Stimulated activated naive B cell treated with anti-CD40 and anti-IgM and Interleukin-4, amounts not matched to agents 10 μg/mL and 1 μg/mL and 100 μg/mL, for 72 hours (primary cell): Measurements from ENCODE around the gene CEP78.

Experiments
- ATAC-seq, 2 donors: fragments of 150-1000 bp; cut with Tn5 transposase; replicated peaks; 2 replicates each; pipeline ENCODE4 v1.10.0; 2021; ENCODE audit warnings: moderate library complexity in 1 of 2
- DNase-seq: peaks from one replicate; pipeline ENCODE4 v3.0.0; 2021
- H3K27ac Mint-ChIP-seq: one replicate; pipeline ENCODE4 v1.8.0; 2022; ENCODE audit warnings: mild to moderate bottlenecking, mixed read lengths
- H3K27me3 Mint-ChIP-seq, 2 donors: one replicate each; pipeline ENCODE4 v1.8.0; 2022; ENCODE audit warnings: mixed read lengths in 2 of 2
- H3K36me3 Mint-ChIP-seq, 2 donors: one replicate each; pipeline ENCODE4 v1.8.0; 2022; ENCODE audit warnings: mixed read lengths in 2 of 2, mild to moderate bottlenecking in 1 of 2
- H3K4me1 Mint-ChIP-seq, 2 donors: one replicate each; pipeline ENCODE4 v1.8.0; 2022; ENCODE audit warnings: mixed read lengths in 2 of 2, mild to moderate bottlenecking in 1 of 2
- H3K4me3 Mint-ChIP-seq, 2 donors: one replicate each; pipeline ENCODE4 v1.8.0; 2022; ENCODE audit warnings: mild to moderate bottlenecking in 2 of 2, mixed read lengths in 2 of 2, moderate library complexity in 1 of 2
- H3K9me3 Mint-ChIP-seq, 2 donors: one replicate each; pipeline ENCODE4 v1.8.0; 2022; ENCODE audit warnings: mixed read lengths in 2 of 2, mild to moderate bottlenecking in 1 of 2

Gene CEP78

GRCh38 chr9:78286946-78287388, 51.1 kb downstream of the CEP78 start:
- ATAC-seq (no peak), DNase-seq (no peak)
- H3K27me3 Mint-ChIP-seq, result peaks cover 4 to 6% of the 10 kb centered on the region in 2 donors
- peaks cover 3% of the 10 kb centered on the region in 2 donors for H3K36me3 Mint-ChIP-seq
- peaks cover 0 to 2% of the 10 kb centered on the region in 2 donors for H3K9me3 Mint-ChIP-seq
- H3K4me1 Mint-ChIP-seq, result no peaks in the 10 kb centered on the region
- H3K27ac Mint-ChIP-seq, result no peak overlapping the region
- no peak overlapping the region for H3K4me3 Mint-ChIP-seq

- H3K4me3 Mint-ChIP-seq, result no peak overlapping the region
- no peak overlapping the region for H3K27ac Mint-ChIP-seq
- peaks cover 0 to 2% of the 10 kb centered on the region in 2 donors for H3K9me3 Mint-ChIP-seq
- H3K36me3 Mint-ChIP-seq, result peaks cover 3% of the 10 kb centered on the region in 2 donors
- H3K4me1 Mint-ChIP-seq, result no peaks in the 10 kb centered on the region
- H3K27me3 Mint-ChIP-seq, result peaks cover 4 to 6% of the 10 kb centered on the region in 2 donors
- DNase-seq (no peak), ATAC-seq (no peak)
Measured at GRCh38 chr9:78288214-78288892, 52.5 kb downstream of the CEP78 start.

- peaks cover 4 to 6% of the 10 kb centered on the region in 2 donors for H3K27me3 Mint-ChIP-seq
- ATAC-seq (no peak), DNase-seq (no peak)
- no peaks in the 10 kb centered on the region for H3K4me1 Mint-ChIP-seq
- H3K27ac Mint-ChIP-seq, result no peak overlapping the region
- no peaks in the 10 kb centered on the region for H3K9me3 Mint-ChIP-seq
- H3K4me3 Mint-ChIP-seq, result no peak overlapping the region
- H3K36me3 Mint-ChIP-seq, result no peaks in the 10 kb centered on the region
Measured at GRCh38 chr9:78289474-78289873, 53.6 kb downstream of the CEP78 start.

DNA sequence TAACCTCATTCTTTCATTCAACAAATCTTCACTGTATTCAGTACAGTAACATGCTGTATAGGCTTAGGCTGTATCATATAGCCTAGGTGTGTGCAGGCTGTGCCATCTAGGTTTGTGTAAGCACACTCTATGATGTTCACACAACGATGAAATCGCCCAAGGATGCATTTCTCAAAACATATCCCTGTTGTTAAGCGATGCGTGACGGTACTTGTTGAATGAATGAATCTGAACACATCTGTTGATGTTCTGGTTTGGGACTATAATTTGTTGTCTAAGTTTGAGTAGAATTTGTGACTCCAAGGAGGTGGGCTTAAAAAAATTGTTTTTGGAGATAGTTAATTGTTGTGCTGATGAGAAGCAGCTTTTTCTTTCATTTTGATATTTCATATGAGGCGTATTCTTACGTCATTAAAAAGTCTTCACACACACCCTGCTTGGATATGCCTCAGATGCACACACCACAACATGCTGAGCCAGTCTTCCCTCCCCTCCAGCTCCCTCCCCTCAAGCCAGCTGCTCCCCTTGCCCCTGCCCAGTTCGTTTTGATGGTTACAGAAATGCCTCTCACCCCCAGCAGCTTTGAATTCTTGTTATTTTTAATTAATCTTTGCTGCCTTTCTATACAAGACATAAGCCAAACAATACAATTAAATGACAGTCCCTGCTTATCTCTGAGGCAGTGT, 55.5 kb downstream of the CEP78 start:
- Mint-ChIP-seq H3K4me3 (no peak overlapping the region), H3K36me3 (no peaks in the 10 kb centered on the region), H3K4me1 (peaks cover 3% of the 10 kb centered on the region in 2 donors), H3K9me3 (no peaks in the 10 kb centered on the region), H3K27me3 (peaks cover 6% of the 10 kb centered on the region in 2 donors), H3K27ac (no peak overlapping the region)
- no peak for DNase-seq
- no peak for ATAC-seq

GRCh38 chr9:78292026-78292425, 56.2 kb downstream of the CEP78 start:
- Mint-ChIP-seq H3K4me1 (peaks cover 7 to 10% of the 10 kb centered on the region in 2 donors), H3K36me3 (no peaks in the 10 kb centered on the region), H3K27me3 (peaks cover 6 to 8% of the 10 kb centered on the region in 2 donors), H3K9me3 (no peaks in the 10 kb centered on the region), H3K4me3 (no peak overlapping the region), H3K27ac (no peak overlapping the region)
- no peak for DNase-seq
- ATAC-seq, result no peak

DNA sequence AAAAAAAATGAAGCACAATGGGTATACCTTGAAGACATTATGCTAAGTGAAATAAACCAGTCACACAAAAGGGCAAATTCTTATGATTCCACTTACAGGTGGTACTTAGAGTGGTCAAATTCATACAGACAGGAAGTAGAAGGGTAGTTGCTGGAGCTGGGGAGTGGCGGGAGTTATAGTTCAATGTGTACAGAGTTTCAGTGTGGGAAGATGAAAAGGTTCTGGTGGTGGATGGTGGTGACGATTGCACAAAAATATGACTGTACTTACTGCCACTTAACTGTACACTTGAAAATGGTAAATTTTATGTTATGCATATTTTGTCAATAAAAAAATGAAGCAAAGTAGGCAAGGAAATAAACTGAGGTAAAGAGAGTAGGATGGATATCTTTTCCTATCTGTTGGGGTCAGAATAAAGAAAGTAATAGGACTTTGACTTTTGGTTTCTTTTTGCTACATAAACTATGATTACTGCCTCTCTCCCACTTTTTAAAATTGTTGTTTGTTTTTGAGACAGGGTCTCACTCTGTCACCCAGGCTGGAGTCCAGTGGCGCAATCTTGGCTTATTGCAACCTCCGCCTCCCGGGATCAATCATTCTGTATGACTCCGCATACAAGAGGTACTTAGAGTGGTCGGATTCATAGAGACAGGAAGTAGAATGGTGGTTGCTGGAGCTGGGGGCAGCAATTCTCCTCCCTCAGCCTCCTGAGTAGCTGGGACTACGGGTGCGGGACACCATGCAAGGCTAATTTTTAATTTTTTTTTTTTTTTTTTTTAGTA, 57.0 kb downstream of the CEP78 start:
- DNase-seq (no peak), ATAC-seq (no peak)
- Mint-ChIP-seq H3K9me3 (no peaks in the 10 kb centered on the region), H3K36me3 (no peaks in the 10 kb centered on the region), H3K27ac (no peak overlapping the region), H3K4me3 (no peak overlapping the region), H3K4me1 (peaks cover 14 to 19% of the 10 kb centered on the region in 2 donors), H3K27me3 (peaks cover 12% of the 10 kb centered on the region in 2 donors)

DNA sequence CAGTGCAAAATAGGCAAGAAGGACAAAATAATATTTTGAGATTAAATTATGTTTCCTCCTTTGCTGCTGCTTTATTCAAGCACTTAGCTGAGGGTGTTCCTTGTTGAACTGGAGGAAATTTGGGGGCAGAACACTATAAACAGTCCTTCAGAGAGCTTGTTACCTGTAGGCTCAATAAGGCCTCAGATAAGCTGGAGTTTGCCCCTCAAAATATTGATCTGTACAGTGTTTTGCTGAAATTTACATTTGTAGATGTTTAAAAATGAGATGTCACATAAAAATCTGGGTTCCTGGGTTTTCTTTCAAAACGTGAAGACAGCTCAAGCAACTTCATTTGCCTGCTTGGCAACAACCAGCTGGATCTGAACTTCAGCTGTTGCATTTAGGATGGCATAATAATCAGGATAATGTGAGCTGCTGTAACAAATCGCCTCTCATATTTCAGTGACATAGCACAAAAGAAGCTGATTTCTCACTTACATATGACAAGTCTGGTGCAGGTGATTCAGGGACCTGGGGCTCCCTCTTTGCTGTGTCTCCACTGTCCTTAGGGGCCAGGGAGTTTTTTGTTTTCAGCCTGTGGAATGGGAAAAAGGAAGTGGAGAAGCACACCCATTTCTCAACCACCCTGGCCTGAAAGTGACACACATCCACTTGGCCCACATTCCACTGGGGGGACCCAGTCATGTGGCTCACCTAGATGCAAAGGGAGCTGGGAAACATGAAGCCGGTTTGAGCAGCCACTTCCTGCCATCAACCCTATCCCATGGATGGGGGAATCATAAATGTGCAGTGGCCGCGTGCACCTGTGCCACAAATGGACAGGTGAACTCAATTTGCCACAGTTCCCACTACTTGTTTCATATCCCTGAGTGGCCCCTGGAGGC, 58.7 kb downstream of the CEP78 start:
- Mint-ChIP-seq H3K4me3 (no peak overlapping the region), H3K27me3 (peaks cover 16% of the 10 kb centered on the region in 2 donors), H3K9me3 (no peaks in the 10 kb centered on the region), H3K36me3 (no peaks in the 10 kb centered on the region), H3K27ac (no peak overlapping the region), H3K4me1 (peaks cover 16 to 23% of the 10 kb centered on the region in 2 donors)
- ATAC-seq, result no peak
- no peak for DNase-seq

GRCh38 chr9:78295177-78295575, 59.3 kb downstream of the CEP78 start:
- Mint-ChIP-seq H3K27ac (no peak overlapping the region), H3K4me3 (no peak overlapping the region), H3K9me3 (no peaks in the 10 kb centered on the region), H3K27me3 (peaks cover 16 to 20% of the 10 kb centered on the region in 2 donors), H3K36me3 (peaks cover 0 to 3% of the 10 kb centered on the region in 2 donors), H3K4me1 (peaks cover 16 to 23% of the 10 kb centered on the region in 2 donors)
- ATAC-seq (no peak), DNase-seq (no peak)

- no peak for ATAC-seq
- peaks cover 16 to 22% of the 10 kb centered on the region in 2 donors for H3K27me3 Mint-ChIP-seq
- H3K27ac Mint-ChIP-seq, result no peak overlapping the region
- H3K4me3 Mint-ChIP-seq, result no peak overlapping the region
- H3K4me1 Mint-ChIP-seq, result peaks cover 16 to 23% of the 10 kb centered on the region in 2 donors
- DNase-seq, result no peak
- H3K9me3 Mint-ChIP-seq, result no peaks in the 10 kb centered on the region
- H3K36me3 Mint-ChIP-seq, result peaks cover 0 to 5% of the 10 kb centered on the region in 2 donors
Measured at GRCh38 chr9:78295731-78296130, 59.9 kb downstream of the CEP78 start.

DNA sequence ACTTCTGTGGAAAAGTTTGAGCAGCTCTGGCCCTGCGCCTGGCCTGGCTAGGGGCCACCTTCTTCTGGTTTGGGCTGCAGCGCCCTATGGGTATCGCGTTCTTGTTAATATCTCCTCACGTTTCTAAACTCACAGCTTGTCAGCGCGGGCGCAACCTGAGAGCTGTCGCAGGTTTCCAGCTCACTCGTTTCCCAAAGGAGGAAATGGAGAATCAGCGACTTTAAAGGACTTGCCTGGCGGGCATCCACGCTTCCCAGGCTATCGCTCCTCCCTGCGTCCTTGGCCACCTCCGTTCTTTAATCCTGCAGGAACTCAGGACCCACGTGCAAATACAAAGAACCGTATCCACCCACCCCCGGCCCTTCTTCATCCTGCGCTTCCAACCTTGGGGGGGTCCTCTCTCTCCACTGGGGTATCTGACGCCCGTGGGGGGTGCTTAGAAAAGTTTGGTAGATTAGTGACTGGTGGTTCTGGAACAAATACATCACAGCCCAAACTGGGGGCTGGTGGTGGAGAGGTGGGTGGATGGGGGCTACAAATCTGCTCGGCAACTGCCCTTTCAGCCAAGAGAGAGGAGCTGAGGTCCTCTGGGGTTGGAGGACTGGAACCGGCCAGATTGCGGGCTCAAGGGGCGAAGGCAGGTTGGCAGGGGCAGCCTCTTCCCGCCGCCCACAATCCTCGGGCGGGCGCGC, 60.5 kb downstream of the CEP78 start:
- Mint-ChIP-seq H3K36me3 (peaks cover 0 to 5% of the 10 kb centered on the region in 2 donors), H3K4me1 (peaks cover 16 to 23% of the 10 kb centered on the region in 2 donors), H3K9me3 (no peaks in the 10 kb centered on the region), H3K27ac (peak overlapping the region; percentile 77), H3K27me3 (peaks cover 16 to 22% of the 10 kb centered on the region in 2 donors), H3K4me3 (peak overlapping the region; percentile 89 to 91)
- DNase-seq, result no peak
- ATAC-seq, result no peak

DNA sequence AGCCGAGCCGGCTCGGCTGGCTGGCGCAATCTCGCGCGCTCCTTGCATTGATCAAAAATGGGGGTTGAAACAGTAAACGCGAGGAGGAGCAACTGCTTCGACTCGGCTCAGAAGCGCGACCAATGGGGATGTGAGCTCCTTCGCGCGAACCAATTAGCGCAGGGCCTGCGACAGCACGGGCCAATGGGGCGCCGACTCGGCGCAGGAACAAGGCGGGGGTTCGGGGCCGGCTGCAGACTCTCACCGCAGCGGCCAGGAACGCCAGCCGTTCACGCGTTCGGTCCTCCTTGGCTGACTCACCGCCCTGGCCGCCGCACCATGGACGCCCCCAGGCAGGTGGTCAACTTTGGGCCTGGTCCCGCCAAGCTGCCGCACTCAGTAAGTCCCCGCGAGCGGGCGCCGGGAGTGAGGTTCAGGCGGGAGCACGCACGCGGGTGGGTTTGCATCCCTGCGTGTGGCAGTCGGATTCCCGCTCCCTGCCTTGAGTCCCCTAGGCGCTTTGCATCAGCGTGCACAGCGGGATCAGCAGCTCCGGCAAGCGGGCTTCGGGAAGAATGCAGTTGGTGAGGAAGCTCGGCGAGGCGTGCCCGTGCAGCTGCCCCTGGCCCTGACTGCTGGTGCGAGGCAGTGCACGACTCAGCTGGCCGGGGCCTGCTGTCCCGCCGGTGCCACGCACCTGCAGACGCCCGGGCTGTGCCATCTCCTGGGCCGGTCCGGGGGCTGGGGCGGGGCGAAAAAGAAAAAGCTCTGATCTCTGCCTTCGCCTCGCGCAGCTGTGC, 61.2 kb downstream of the CEP78 start, which contains the start of gene PSAT1:
Gene PSAT1 (plus strand): TSS at position 233 of the 779 bp plus-strand sequence. CDS start 86 bp downstream, at position 319.
- H3K27ac Mint-ChIP-seq, result peak within 1 kb of the TSS; percentile 77
- H3K27me3 Mint-ChIP-seq, result peaks cover 16 to 22% of the 10 kb centered on the region in 2 donors
- H3K4me1 Mint-ChIP-seq, result peaks cover 16 to 23% of the 10 kb centered on the region in 2 donors
- no peaks in the 10 kb centered on the region for H3K9me3 Mint-ChIP-seq
- H3K36me3 Mint-ChIP-seq, result peaks cover 0 to 5% of the 10 kb centered on the region in 2 donors
- ATAC-seq (peak; percentile 98), DNase-seq (peak; percentile 76)
- H3K4me3 Mint-ChIP-seq, result peak within 1 kb of the TSS; percentile 89 to 91

DNA sequence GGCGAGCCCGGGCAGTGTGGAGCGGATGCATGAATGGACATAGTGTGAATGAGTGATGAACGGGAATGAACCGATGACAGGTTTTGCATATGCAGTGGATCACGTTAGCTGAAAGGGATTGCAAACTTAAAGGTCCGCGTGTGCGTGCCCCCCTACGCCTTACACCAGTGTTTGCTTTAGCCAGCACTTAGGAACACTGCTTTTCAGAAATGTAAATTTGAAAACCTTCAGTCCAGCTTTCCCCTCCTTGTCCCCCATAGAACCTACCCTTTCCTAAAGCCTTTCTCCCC, 61.7 kb downstream of the CEP78 start:
- ATAC-seq (no peak), DNase-seq (no peak)
- Mint-ChIP-seq H3K9me3 (no peaks in the 10 kb centered on the region), H3K4me3 (peak overlapping the region; percentile 89 to 91), H3K27ac (peak overlapping the region; percentile 71), H3K27me3 (peaks cover 16 to 22% of the 10 kb centered on the region in 2 donors), H3K4me1 (peaks cover 16 to 23% of the 10 kb centered on the region in 2 donors), H3K36me3 (peaks cover 0 to 5% of the 10 kb centered on the region in 2 donors)
